ENCODE data around the gene MAML2.

MAML2 gene

DNA sequence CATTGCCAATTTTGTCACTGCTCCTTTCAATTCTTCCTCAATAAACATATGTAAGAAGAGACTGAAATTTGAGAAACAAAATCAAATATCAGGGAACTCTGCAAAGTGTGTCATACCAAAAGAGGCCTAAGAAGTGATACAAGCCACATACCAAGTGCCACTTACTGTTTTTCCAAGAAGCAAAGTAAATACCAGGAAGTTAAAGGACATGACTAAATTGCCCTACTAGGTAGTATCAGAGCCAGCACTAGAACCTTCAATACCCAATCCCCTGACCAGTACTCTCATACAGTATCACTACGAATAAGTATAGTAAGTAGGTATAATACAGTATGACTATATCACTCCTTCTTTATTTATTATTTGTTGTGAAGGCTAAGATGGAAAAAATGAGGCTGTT, 13.6 kb downstream of the MAML2 start:
- DNase-seq (ENCODE audit: low spot score), result no peak
- ChIA-PET POLR2A (ENCODE audit: low non-redundant PET) (no interaction called here), CTCF (no interaction called here)
- no peak overlapping the region for H3K27ac ChIP-seq
- no peak for TF ChIP-seq CTCF (conservative IDR thresholded peaks at IDR 0.05; ENCODE audit: low read depth)

- TF ChIP-seq CTCF (conservative IDR thresholded peaks at IDR 0.05; ENCODE audit: low read depth), result no peak
- no peak overlapping the region for H3K27ac ChIP-seq
- ChIA-PET POLR2A (ENCODE audit: low non-redundant PET) (no interaction called here), CTCF (no interaction called here)
- no peak for DNase-seq (ENCODE audit: low spot score)
Measured at GRCh38 chr11:96328395-96329010, 14.5 kb downstream of the MAML2 start.

DNA sequence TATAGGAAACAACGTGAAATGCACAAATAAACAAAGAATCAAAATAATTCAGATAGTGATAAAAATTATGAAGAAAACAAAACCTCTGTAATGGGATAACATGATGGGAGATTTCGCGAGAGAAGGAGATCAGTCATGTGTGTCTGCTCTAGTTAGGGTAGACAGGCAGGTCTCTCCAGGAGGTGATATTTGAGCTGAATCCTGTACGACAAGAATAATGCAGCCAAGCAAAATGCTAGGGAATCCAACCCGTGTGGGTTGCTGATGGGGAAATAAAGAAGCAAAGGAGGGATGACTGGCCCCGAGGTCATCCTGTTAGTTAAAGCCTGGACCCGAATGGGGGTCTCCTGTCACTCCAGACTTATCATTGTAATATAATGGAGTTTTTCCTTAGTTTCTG, 16.0 kb downstream of the MAML2 start:
- TF ChIP-seq CTCF (conservative IDR thresholded peaks at IDR 0.05; ENCODE audit: low read depth), result no peak
- CTCF ChIA-PET, result no interaction called here
- DNase-seq (ENCODE audit: low spot score), result no peak
- no peak overlapping the region for H3K27ac ChIP-seq
- POLR2A ChIA-PET (ENCODE audit: low non-redundant PET), result no interaction called here

DNA sequence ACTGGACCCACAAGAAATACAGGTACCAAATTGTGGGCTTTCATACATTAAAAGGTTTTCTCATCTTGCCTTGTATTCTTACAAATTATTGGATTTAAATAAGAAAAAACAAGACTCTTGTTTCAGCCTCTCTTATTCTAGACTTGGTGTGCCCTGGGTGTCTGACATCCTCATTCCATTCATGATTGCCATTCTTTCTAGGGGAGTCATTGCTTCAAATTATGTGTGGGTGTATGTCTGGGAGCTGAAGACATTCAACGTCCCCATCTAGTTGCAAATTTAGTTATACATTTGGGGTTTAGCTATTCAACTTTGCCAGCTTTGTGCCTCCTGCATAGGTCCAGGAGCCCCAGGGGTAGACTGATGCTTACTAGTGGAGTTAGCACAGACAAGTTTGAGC, 18.1 kb downstream of the MAML2 start:
- ChIA-PET CTCF (interaction anchor here (1.7 kb wide), 1 partner anchor 15 kb away, joined by 4 read pairs; no protein-coding TSS in a partner anchor), POLR2A (ENCODE audit: low non-redundant PET) (no interaction called here)

GRCh38 chr11:96323642-96323985, 19.4 kb downstream of the MAML2 start:
- H3K27ac ChIP-seq, result no peak overlapping the region
- no peak for DNase-seq (ENCODE audit: low spot score)
- CTCF ChIA-PET, result interaction anchor here (0.7 kb wide), 1 partner anchor 534 kb away, joined by 5 read pairs; the partner anchor contains the start of gene FAM76B
- no peak for TF ChIP-seq CTCF (conservative IDR thresholded peaks at IDR 0.05; ENCODE audit: low read depth)
- POLR2A ChIA-PET (ENCODE audit: low non-redundant PET), result no interaction called here

More for the DNA sequence above, 18.1 kb downstream of the MAML2 start:
- peak; percentile 69 for DNase-seq (ENCODE audit: low spot score)
- no peak overlapping the region for H3K27ac ChIP-seq
- no peak for TF ChIP-seq CTCF (conservative IDR thresholded peaks at IDR 0.05; ENCODE audit: low read depth)

DNA sequence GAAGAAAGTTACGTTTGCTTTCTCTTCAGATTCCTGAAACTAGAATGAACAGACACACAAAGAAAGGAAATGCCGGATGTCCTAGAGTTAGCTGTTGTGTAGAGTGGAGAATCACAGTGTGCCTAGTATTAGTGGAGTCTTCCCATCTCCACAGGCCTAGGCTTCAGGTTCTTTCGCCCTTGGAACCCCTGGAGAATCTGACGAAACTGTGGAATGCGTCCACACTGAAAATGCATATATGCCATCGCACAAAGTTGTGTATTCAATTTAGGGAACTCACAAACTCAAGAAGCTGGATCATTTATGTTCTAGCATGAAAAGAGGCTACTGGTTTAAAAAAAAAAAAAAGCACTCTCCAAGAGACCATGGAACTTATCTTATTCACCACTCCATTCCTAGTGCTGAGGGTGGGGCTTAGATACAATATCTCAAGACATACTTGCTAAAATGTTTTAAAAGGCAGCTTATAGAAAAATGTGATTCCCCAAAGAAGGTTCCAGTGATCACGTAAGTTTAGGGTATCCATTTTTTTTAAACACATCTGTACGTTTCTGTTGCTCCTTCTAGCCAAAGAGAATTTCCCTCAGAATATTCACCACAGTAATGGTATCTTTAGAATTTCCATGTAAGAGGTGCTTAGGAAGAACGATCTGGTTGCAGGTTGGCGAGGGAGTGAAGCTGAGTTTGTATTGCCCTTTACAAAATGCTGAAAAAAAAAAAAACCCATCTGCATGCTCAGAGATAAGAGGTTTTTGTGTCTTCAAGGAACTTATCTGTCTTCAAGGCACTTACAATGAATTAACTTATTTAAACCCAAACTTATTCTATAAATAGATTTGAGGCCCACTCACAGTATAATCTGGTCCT, 20.0 kb downstream of the MAML2 start:
- no peak for TF ChIP-seq CTCF (conservative IDR thresholded peaks at IDR 0.05; ENCODE audit: low read depth)
- no peak overlapping the region for H3K27ac ChIP-seq
- ChIA-PET POLR2A (ENCODE audit: low non-redundant PET) (no interaction called here), CTCF (interaction anchor here (0.7 kb wide), 1 partner anchor 534 kb away, joined by 5 read pairs; the partner anchor contains the start of gene FAM76B)
- DNase-seq (ENCODE audit: low spot score), result no peak
